ENCODE results near the gene KIF3B.
"Not testable (repeated sequence)": the region's sequence is repeated elsewhere in the genome, so short reads cannot be mapped to it uniquely, and the experiment has no call there.

The KIF3B gene

GRCh38 chr20:32248043-32248442 lies 29.4 kb upstream of the KIF3B start:
- no peak for TF ChIP-seq CTCF (IDR thresholded peaks at IDR 0.05; ENCODE audit: control insufficient read depth, extremely low read depth, insufficient read depth)
- DNase-seq (ENCODE audit: low read depth) = no peak
- H3K4me3 ChIP-seq (ENCODE audit: low read depth, low read length) = no peak overlapping the region

GRCh38 chr20:32249030-32249738 lies 28.3 kb upstream of the KIF3B start:
- no peak overlapping the region for H3K4me3 ChIP-seq (ENCODE audit: low read depth, low read length)
- TF ChIP-seq CTCF (IDR thresholded peaks at IDR 0.05; ENCODE audit: control insufficient read depth, extremely low read depth, insufficient read depth) = no peak
- DNase-seq (ENCODE audit: low read depth) = no peak

- H3K4me3 ChIP-seq (ENCODE audit: low read depth, low read length) = no peak overlapping the region
- no peak for DNase-seq (ENCODE audit: low read depth)
- TF ChIP-seq CTCF (IDR thresholded peaks at IDR 0.05; ENCODE audit: control insufficient read depth, extremely low read depth, insufficient read depth) = no peak
Measured at GRCh38 chr20:32251470-32251869, 26.0 kb upstream of the KIF3B start.

- no peak for TF ChIP-seq CTCF (IDR thresholded peaks at IDR 0.05; ENCODE audit: control insufficient read depth, extremely low read depth, insufficient read depth)
- no peak overlapping the region for H3K4me3 ChIP-seq (ENCODE audit: low read depth, low read length)
- no peak for DNase-seq (ENCODE audit: low read depth)
Measured at GRCh38 chr20:32252189-32252588, 25.3 kb upstream of the KIF3B start.

GRCh38 chr20:32260973-32261372 lies 16.5 kb upstream of the KIF3B start:
- not testable (repeated sequence) for DNase-seq (ENCODE audit: low read depth); H3K4me3 ChIP-seq (ENCODE audit: low read depth, low read length)

- H3K4me3 ChIP-seq (ENCODE audit: low read depth, low read length) = no peak overlapping the region
- no peak for TF ChIP-seq CTCF (IDR thresholded peaks at IDR 0.05; ENCODE audit: control insufficient read depth, extremely low read depth, insufficient read depth)
- no peak for DNase-seq (ENCODE audit: low read depth)
Measured at GRCh38 chr20:32261644-32262043, 15.8 kb upstream of the KIF3B start.

- no peak overlapping the region for H3K4me3 ChIP-seq (ENCODE audit: low read depth, low read length)
- no peak for DNase-seq (ENCODE audit: low read depth)
- no peak for TF ChIP-seq CTCF (IDR thresholded peaks at IDR 0.05; ENCODE audit: control insufficient read depth, extremely low read depth, insufficient read depth)
Measured at GRCh38 chr20:32263398-32263954, 14.0 kb upstream of the KIF3B start.
